Measurements from ENCODE around the gene POLR3K.
"Not testable (repeated sequence)": the region's sequence is repeated elsewhere in the genome, so short reads cannot be mapped to it uniquely, and the experiment has no call there.

The POLR3K gene

GRCh38 chr16:42069-42457 is 11.3 kb downstream of the POLR3K start:
- DNase-seq = no peak

GRCh38 chr16:41439-42068 is 11.9 kb downstream of the POLR3K start:
- DNase-seq = no peak

DNA sequence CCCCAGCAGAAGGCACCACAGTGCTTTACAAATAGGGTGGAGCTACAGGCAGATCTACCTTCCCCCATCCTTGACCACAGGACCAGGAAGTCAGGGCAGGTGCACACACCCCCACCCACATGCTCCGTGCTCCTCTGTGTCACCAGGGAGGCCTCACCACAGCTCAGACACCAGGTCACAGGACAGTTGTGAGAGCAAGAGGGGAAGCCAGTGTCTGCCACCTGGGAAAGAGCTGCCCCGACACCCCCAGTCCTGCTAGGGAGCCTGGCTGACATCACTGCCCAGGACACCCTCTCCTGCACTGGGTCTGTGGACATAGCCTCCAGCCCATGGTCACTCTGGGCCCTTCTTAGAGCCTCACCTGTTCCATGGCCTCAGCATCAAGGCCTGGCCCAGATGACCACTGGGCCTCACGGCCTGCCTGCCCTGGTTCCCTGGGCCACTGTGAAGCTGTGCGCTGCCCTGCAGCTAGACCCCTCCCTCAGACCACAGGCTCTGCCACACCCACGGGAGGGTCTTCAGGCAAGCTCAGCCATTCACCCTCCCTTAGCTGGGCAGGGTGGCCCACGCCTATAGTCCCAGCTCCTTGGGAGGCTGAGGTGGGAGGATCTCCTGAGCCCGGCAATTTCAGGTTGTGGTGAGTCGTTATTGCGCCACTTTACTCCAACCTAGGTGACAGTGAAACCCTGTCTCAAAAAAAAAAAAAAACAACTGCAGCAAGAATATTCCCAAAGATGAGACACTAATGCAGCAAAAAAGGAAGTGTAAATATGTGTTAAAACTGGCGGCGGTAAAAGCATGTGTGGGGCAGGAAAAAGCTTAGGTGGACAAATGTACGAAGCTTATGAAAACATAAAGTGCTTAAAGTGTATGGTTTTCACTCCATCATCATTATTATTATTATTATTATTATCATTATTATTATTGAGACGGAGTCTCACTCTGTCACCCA is 14.2 kb downstream of the POLR3K start:
- no peak for DNase-seq

DNA sequence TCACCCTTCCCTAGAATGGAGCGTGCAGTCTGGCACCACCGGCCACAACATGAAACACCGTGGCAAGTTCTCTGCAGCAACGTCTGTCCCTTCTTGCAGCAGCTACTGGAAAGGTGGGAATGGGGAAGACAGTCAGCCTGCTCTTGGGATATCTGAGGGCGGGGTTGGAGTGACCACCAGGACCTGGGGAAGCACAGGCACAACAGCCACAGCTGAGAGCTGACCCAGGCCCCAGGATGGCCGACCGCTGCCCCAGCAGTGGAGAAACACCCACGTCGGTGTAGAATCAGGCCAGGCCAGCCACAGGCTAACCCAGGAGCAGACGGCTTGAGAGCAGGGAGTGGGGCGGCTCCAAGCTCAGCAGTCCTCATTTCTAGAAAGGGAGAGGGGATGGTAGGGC is 15.2 kb downstream of the POLR3K start:
- DNase-seq = not testable (repeated sequence)

DNA sequence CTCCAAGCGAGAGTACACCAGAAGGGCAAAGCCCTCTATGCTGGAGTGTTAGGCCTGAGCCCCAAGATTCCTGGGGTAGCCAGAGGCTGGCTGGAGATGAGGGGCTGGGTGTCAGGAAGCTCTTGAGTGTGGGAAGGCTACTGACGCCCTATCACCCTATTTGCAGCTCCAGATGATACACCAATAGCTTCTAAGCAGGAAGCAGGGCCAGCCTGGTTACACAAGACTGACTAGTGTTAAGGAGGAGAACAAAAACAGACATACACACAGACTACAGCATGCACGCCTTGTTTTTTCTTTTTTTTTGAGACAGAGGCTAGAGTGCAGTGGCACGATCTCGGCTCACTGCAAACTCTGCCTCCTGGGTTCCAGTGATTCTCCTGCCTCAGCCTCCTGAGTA is 15.9 kb downstream of the POLR3K start:
- peak; percentile 29 for DNase-seq

DNA sequence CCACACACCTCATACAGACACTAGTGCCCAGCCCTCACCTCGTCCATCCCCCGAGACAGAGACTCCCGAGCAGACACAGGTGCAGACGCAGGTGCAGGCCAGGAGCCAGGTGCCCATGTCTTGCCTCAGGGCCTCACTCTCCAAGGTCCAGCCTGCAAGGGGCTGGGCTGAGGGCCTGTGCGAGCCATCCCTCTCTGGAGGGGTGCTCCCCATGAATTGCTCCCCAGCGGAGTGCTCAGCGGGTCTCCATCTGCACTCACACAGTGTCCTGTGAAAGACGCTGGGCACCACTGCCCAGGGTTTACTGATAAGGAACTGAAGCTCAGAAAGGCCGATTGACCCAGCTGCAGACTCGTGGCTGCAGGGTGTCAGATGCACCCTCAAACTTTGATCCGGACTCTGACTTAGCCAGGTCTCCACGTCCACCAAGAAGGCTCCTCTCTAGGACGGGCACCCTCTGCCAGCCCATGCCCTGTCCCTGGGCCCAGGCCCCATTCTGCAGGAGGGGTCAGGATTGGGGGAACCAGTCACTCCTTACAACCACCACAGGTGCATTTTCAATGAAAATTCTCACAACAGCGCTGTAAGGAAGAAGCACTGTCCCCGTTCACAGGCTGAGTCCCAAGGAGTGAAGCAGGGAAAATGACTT is 16.9 kb downstream of the POLR3K start:
- DNase-seq = no peak

GRCh38 chr16:35678-36305 is 17.6 kb downstream of the POLR3K start:
- no peak for DNase-seq

DNA sequence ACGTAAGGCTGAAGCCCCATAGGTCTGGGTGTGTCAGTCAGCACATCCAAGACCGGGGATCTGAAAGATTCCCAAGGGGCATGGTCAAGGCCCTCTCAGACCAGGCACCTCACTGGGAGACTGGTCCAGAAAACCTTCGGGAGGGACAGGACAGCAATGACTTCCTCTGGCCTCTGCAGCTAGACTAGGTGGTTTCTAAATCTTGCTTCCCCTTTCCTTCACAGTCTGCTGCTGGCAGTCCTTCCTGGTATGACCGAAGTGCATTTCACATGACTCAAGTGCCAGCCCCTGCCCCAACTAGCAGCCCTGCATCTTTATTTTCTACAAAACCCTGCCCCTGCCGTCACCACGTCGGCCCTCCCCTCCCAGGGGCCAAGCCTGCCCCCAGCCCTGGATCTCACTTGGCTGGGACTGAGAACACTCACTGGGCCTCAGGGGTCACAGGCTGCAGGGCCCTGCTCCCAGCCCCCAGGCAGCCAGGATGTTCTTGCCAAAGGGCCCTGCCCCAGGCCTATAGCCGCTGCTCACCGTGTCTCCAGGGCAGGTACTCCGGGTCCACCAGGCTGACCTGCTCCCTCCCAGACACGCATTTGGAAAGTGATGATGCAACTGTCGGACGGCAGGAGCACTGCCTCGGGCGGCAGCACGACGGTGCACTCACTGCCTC is 18.3 kb downstream of the POLR3K start:
- DNase-seq = peak; percentile 78

GRCh38 chr16:34648-34987 is 18.8 kb downstream of the POLR3K start:
- DNase-seq = no peak

- DNase-seq = no peak
Observed at GRCh38 chr16:33877-34647, 19.3 kb downstream of the POLR3K start.

DNA sequence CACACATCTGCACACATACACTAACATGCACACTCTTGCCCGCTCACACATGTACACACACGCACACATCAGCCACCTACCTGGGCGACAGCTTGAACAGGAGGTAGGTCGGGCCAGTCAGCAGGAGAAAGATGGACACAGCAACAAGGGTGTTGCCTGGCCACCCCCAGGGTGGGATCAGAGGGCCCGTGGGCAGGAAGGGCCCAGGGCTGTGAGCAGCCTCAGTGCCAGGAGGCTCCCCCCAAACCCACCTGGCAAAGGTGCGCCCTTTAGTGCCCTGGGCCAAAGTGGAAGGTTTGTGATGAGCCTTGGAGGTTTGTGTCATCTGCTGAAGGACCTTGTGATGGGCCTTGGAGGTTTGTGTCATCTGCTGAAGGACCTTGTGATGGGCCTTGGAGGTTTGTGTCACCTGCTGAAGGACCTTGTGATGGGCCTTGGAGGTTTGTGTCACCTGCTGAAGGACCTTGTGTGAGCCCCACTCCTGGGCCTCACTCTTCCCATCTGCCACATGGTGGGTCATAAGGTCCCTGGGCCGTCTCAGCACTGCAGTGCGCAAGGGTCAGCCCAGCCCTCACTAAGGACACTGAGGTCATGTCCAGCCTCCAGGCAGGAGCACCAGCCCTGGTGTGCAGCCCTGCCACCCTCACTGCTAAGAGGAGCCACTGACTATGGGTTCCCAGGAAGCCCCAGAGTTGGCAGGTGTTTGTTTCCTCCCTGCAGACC is 20.1 kb downstream of the POLR3K start:
- not testable (repeated sequence) for DNase-seq

- not testable (repeated sequence) for DNase-seq
Observed at GRCh38 chr16:30627-31026, 22.8 kb downstream of the POLR3K start.

- not testable (repeated sequence) for DNase-seq
Observed at GRCh38 chr16:25926-26348, 27.5 kb downstream of the POLR3K start.

GRCh38 chr16:24151-24550 is 29.3 kb downstream of the POLR3K start:
- DNase-seq = not testable (repeated sequence)

DNA sequence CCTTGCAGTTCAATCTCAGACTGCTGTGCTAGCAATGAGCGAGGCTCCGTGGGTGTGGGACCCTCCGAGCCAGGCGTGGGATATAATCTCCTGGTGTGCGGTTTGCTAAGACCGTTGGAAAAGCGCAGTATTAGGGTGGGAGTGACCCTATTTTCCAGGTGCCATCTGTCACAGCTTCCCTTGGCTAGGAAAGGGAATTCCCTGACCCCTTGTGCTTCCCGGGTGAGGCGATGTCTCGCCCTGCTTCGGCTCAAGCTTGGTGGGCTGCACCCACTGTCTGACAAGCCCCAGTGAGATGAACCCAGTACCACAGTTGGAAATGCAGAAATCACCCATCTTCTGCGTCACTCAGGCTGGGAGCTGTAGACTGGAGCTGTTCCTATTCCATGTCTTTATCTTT is 32.5 kb downstream of the POLR3K start:
- DNase-seq = not testable (repeated sequence)

- not testable (repeated sequence) for DNase-seq
Observed at GRCh38 chr16:17062-17765, 36.2 kb downstream of the POLR3K start.

DNA sequence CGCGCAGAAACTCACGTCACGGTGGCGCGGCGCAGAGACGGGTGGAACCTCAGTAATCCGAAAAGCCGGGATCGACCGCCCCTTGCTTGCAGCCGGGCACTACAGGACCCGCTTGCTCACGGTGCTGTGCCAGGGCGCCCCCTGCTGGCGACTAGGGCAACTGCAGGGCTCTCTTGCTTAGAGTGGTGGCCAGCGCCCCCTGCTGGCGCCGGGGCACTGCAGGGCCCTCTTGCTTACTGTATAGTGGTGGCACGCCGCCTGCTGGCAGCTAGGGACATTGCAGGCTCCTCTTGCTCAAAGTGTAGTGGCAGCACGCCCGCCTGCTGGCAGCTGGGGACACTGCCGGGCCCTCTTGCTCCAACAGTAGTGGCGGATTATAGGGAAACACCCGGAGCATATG is 42.6 kb downstream of the POLR3K start:
- not testable (repeated sequence) for DNase-seq

GRCh38 chr16:9903-10665 is 43.3 kb downstream of the POLR3K start:
- no peak for DNase-seq
